K562 (cell line): ENCODE results near the gene CUX1. TPM values are rescaled to one million over a fixed set of nuclear protein-coding genes. Genes with fewer than 3 reads are reported as not detected.

Experiments
- ATAC-seq: fragments of 200-7000 bp; cut with Tn5 transposase; 3 replicates; pipeline ENCODE4 v1.9.1; 2020; ENCODE audit warnings: moderate library complexity
- BruUV-seq: library from RNA; stranded (reverse); fragments of 400-500 nt; replicated peaks from 2 replicates; lab custom pipeline; 2021; lab: Mats Ljungman, UMichigan
- CTCF ChIA-PET: fragments of 300-600 bp; formaldehyde crosslinking; extraction: SDS; loops from one replicate; lab custom pipeline; 2021; ENCODE audit warnings: low intra/inter-chr PET ratio; lab: Yijun Ruan, JAX
- POLR2A ChIA-PET: fragments of 300-600, 350-650 bp; sonication (Branson Sonifier 250); formaldehyde crosslinking; extraction: SDS; loops from one replicate; lab custom pipeline; 2021; ENCODE audit warnings: antibody characterized with exemption, inconsistent platforms; lab: Yijun Ruan, JAX
- DNase-seq, 4 experiments: peaks; one replicate each; pipeline versions ENCODE4 v3.0.0 to v3.0.0-alpha.2; 2011 to 2018; ENCODE audit warnings: low spot score in 3 of 4, mixed read lengths in 3 of 4; ENCODE audit errors: extremely low read depth in 1 of 4
- FAIRE-seq: peaks from 2 replicates; lab custom pipeline; 2011; peaks lifted over from hg19 to GRCh38; lab: Jason Lieb, UNC
- H2AFZ ChIP-seq: 2 replicates; pipeline ENCODE4 v1.6.0; 2011; ENCODE audit warnings: low read depth, low read length, control low read depth, inconsistent platforms
- H3K27ac ChIP-seq: fragments of 200-600 bp; 3 replicates; pipeline ENCODE4 v1.8.0; 2011; ENCODE audit warnings: low read depth, mild to moderate bottlenecking, control low read depth, inconsistent platforms, low read length, moderate library complexity, mixed read lengths; ENCODE audit errors: extremely low read depth
- H3K27me3 ChIP-seq, 2 experiments: fragments of 300-600 bp in 1 of 2; 2 replicates in 1 of 2; 3 replicates in 1 of 2; pipeline versions ENCODE4 v1.6.0 to v1.8.0; 2011; ENCODE audit warnings: inconsistent platforms in 2 of 2, low read length in 2 of 2, mild to moderate bottlenecking in 1 of 2, mixed read lengths in 1 of 2, moderate library complexity in 1 of 2; ENCODE audit not compliant: control insufficient read depth in 2 of 2, insufficient read depth in 2 of 2
- H3K36me3 ChIP-seq: fragments of 300-600 bp; 3 replicates; pipeline ENCODE4 v1.8.0; 2011; ENCODE audit warnings: mild to moderate bottlenecking, low read length, inconsistent platforms; ENCODE audit not compliant: control insufficient read depth, insufficient read depth
- H3K4me1 ChIP-seq, 2 experiments: fragments of 200-600 bp in 1 of 2; replicated peaks in 1 of 2; 2 replicates in 1 of 2; 3 replicates in 1 of 2; pipeline versions ENCODE4 v1.5.1 to v1.8.0; 2011; ENCODE audit warnings: inconsistent platforms in 2 of 2, low read length in 2 of 2, mild to moderate bottlenecking in 1 of 2, mixed read lengths in 1 of 2, moderate library complexity in 1 of 2; ENCODE audit not compliant: control insufficient read depth in 2 of 2, insufficient read depth in 2 of 2
- H3K4me2 ChIP-seq: 2 replicates; pipeline ENCODE4 v1.6.1; 2011; ENCODE audit warnings: low read length, control low read depth, inconsistent platforms, mixed read lengths; ENCODE audit not compliant: insufficient read depth
- H3K4me3 ChIP-seq: fragments of 200-600 bp; sonication (generic), shearing (Covaris generic); 2 replicates; pipeline ENCODE4 v1.5.1; 2016; ENCODE audit warnings: control low read depth, inconsistent platforms
- H3K79me2 ChIP-seq: fragments of 200-600 bp; 3 replicates; pipeline ENCODE4 v1.8.0; 2011; ENCODE audit warnings: low read length, inconsistent platforms; ENCODE audit not compliant: control insufficient read depth, insufficient read depth
- H3K9ac ChIP-seq, 2 experiments: 2 replicates each; pipeline versions ENCODE4 v1.6.0 to v1.6.1; 2011; ENCODE audit warnings: low read depth in 2 of 2, low read length in 2 of 2, control low read depth in 1 of 2, inconsistent platforms in 1 of 2, mild to moderate bottlenecking in 1 of 2, mixed read lengths in 1 of 2; ENCODE audit not compliant: insufficient read depth in 1 of 2
- H3K9me1 ChIP-seq: one replicate; pipeline ENCODE4 v1.6.0; 2011; ENCODE audit warnings: inconsistent platforms, mild to moderate bottlenecking, low read length, moderate library complexity; ENCODE audit not compliant: control insufficient read depth, insufficient read depth
- H3K9me3 ChIP-seq: replicated peaks from 2 replicates; pipeline ENCODE4 v1.5.1; 2011; ENCODE audit warnings: low read depth, low read length, inconsistent platforms; ENCODE audit not compliant: control insufficient read depth, insufficient read depth
- H4K20me1 ChIP-seq: replicated peaks from 2 replicates; pipeline ENCODE4 v1.6.1; 2011; ENCODE audit warnings: low read length, inconsistent platforms, mixed read lengths; ENCODE audit not compliant: control insufficient read depth, insufficient read depth
- ARHGAP35 ChIP-seq: fragments of 450-650 bp; IDR thresholded peaks from 2 replicates; pipeline ENCODE4 v1.6.1; 2018; ENCODE audit not compliant: partially characterized antibody
- CREM ChIP-seq: IDR thresholded peaks from 2 replicates; pipeline ENCODE4 v1.6.1; 2014; ENCODE audit warnings: antibody characterized with exemption, low read depth
- EZH2 ChIP-seq: IDR thresholded peaks from 2 replicates; pipeline ENCODE4 v1.6.1; 2012; ENCODE audit warnings: low read depth, mild to moderate bottlenecking, inconsistent platforms, low read length, borderline replicate concordance
- FOXA1 ChIP-seq: fragments of 450-650 bp; IDR thresholded peaks from 2 replicates; pipeline ENCODE4 v1.6.1; 2016; ENCODE audit warnings: mild to moderate bottlenecking, borderline replicate concordance
- KDM1A ChIP-seq, 2 experiments: fragments of 450-650 bp; IDR thresholded peaks; 2 replicates each; pipeline ENCODE4 v1.6.1; 2016; ENCODE audit warnings: mild to moderate bottlenecking in 2 of 2
- NCOA4 ChIP-seq: fragments of 450-650 bp; IDR thresholded peaks from 2 replicates; pipeline ENCODE4 v1.6.1; 2018; ENCODE audit warnings: mild to moderate bottlenecking; ENCODE audit not compliant: partially characterized antibody
- NCOR1 ChIP-seq: fragments of 450-650 bp; IDR thresholded peaks from 2 replicates; pipeline ENCODE4 v1.6.1; 2016; ENCODE audit warnings: mild to moderate bottlenecking, moderate library complexity
- SIRT6 ChIP-seq: IDR thresholded peaks from one replicate; pipeline ENCODE4 v1.6.1; 2012; ENCODE audit warnings: low read depth, mild to moderate bottlenecking, control low read depth, inconsistent platforms, low read length, moderate library complexity
- XRCC5 ChIP-seq: fragments of 200-400 bp; formaldehyde crosslinking; IDR thresholded peaks from 2 replicates; pipeline ENCODE4 v1.6.1; 2017; ENCODE audit warnings: low read depth, mild to moderate bottlenecking, low read length
- ZNF696 ChIP-seq: fragments of 250-450 bp; sonication (Bioruptor Pico); conservative IDR thresholded peaks from 2 replicates; pipeline ENCODE4 v1.4.0; 2020; ENCODE audit warnings: mild to moderate bottlenecking, moderate library complexity
- WGBS: fragments of 100-300 bp; shearing (Covaris generic); methylation state at CpG from one replicate; pipeline ENCODE4 v1.1.6; 2016; ENCODE audit warnings: low coverage, mixed read lengths; ENCODE audit not compliant: insufficient coverage; ENCODE audit errors: missing lambda C conversion rate; 5-methylcytosine and 5-hydroxymethylcytosine counted together
- in situ Hi-C: fragments of 300-500 bp; cut with MboI; formaldehyde crosslinking; loops from 4 replicates; pipeline ENCODE4 v1.15.0; 2018; ENCODE audit warnings: inconsistent platforms, mixed read lengths
- intact Hi-C: fragments of 100-400 bp; cut with micrococcal nuclease; formaldehyde crosslinking; loops from 2 replicates; pipeline ENCODE4 v1.14.2; 2022
- polyA plus RNA-seq, 8 experiments: library from polyadenylated mRNA; depleted of rRNA in 4 of 8; stranded (reverse) in 5 of 8; unstranded in 3 of 8; fragments of >200 nt; fragmentation: Nextera tagmentation in 2 of 8; fragmentation: Illumina TruSeq in 1 of 8; extraction: Ambion mirVana in 2 of 8; extraction: Trizol in 1 of 8; gene quantifications; 2 replicates each; pipeline versions ENCODE4 v1.2.1 to v1.2.3, GENCODE V29; 2011 to 2014; ENCODE audit warnings: inconsistent platforms in 1 of 8, missing spikeins in 1 of 8
- total RNA-seq, 7 experiments: library from RNA; depleted of rRNA in 6 of 7; stranded (reverse); fragments of >200 nt in 6 of 7; fragmentation: Illumina TruSeq in 2 of 7; extraction: Trizol in 2 of 7; gene quantifications; 2 replicates each; pipeline versions ENCODE4 v1.2.1 to v1.2.3, GENCODE V29; 2011 to 2021; ENCODE audit warnings: low replicate concordance in 1 of 7
- TF ChIP-seq, protein P1 (sequence below): fragments of 250-450 bp; sonication (Bioruptor Pico); IDR thresholded peaks from 2 replicates; pipeline ENCODE4 v1.9.0; 2021; ENCODE audit warnings: mild to moderate bottlenecking, inconsistent platforms
- TF ChIP-seq, protein P2 (sequence below), 2 experiments: fragments of 250-450 bp in 1 of 2; fragments of 450-650 bp in 1 of 2; sonication (Bioruptor Pico) in 1 of 2; IDR thresholded peaks; 2 replicates each; pipeline versions ENCODE4 v1.6.1 to v1.8.0; 2016 to 2021; ENCODE audit warnings: mild to moderate bottlenecking in 2 of 2, moderate library complexity in 2 of 2, missing compliant biosample characterization in 1 of 2, missing genetic modification characterization in 1 of 2
- TF ChIP-seq, protein P3 (sequence below): fragments of 250-450 bp; sonication (Bioruptor Pico); IDR thresholded peaks from 2 replicates; pipeline ENCODE4 v1.5.0; 2021
- TF ChIP-seq, protein P4 (sequence below): fragments of 250-450 bp; sonication (Bioruptor Pico); IDR thresholded peaks from 2 replicates; pipeline ENCODE4 v1.5.0; 2022; ENCODE audit warnings: mild to moderate bottlenecking
- TF ChIP-seq, protein P5 (sequence below): sonication (generic); formaldehyde crosslinking; IDR thresholded peaks from 2 replicates; pipeline ENCODE4 v1.8.0; 2022; ENCODE audit warnings: mild to moderate bottlenecking, missing genetic modification reagents, borderline replicate concordance

The CUX1 gene
- total and polyA plus RNA-seq, 9 of the 15 experiments (the other 6 are each of a cell fraction or from before 2014, with no cell fraction given): 3.6 to 55.3 (median 25.2) TPM

DNA sequence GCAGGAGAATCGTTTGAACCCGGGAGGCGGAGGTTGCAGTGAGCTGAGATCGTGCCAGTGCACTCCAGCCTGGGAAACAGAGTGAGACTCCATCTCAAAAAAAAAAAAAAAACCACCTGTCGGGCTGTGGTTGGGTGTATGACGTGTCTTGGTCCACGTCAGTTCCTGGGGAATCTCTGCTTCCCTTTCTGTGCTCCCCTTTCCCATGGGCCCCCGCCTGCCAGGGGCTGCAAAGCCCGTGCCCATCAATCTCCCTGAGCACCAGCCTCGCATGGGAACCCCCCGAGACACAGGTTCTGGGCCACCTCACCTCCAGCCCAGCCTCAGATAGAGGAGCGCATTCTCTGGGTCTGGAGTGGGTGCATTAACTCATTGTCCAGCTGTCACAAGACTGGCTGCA, 467.0 kb downstream of the CUX1 start:
- H3K4me3 ChIP-seq: no peak overlapping the region
- H2AFZ ChIP-seq: no peak overlapping the region
- no peaks in the 10 kb centered on the region for H3K9me3 ChIP-seq
- H3K36me3 ChIP-seq: no peaks in the 10 kb centered on the region
- no peak overlapping the region for H3K4me2 ChIP-seq
- H3K79me2 ChIP-seq: no peaks in the 10 kb centered on the region
- intact Hi-C loops (no loop called here), in situ Hi-C loops (loop anchor here (5.0 kb wide), 1 partner anchor 108 kb away; no protein-coding TSS in a partner anchor)
- FAIRE-seq (no peak), DNase-seq (no peak), ATAC-seq (no peak)
- no peaks in the 10 kb centered on the region for H3K9me1 ChIP-seq
- peaks cover 27% of the 10 kb centered on the region for H4K20me1 ChIP-seq
- CTCF ChIA-PET: no interaction called here
- POLR2A ChIA-PET: interaction anchor here (1.0 kb wide), 1 partner anchor 10 kb away, joined by 4 read pairs; no protein-coding TSS in a partner anchor
- H3K4me1 ChIP-seq: peaks cover 10 to 63% of the 10 kb centered on the region in 2 experiments; a peak in 4 of 5 replicates
- H3K9ac ChIP-seq: no peak overlapping the region
- BruUV-seq: no TSS peak
- 10% methylated on average over 12 of the region's 12 CpGs for whole genome bisulfite sequencing
- H3K27ac ChIP-seq: no peak overlapping the region
- H3K27me3 ChIP-seq: peaks cover 20 to 42% of the 10 kb centered on the region in 2 experiments; a peak in 4 of 5 replicates
- TF ChIP-seq ARHGAP35 (no peak), XRCC5 (no peak), FOXA1 (no peak), EZH2 (no peak), ZNF696 (CRISPR knock-in tag) (no peak), KDM1A (IDR thresholded peaks at IDR 0.05) (no peak), CREM (peak; percentile 56), NCOA4 (no peak), NCOR1 (no peak), SIRT6 (no peak)
- TF ChIP-seq, protein P1, sequence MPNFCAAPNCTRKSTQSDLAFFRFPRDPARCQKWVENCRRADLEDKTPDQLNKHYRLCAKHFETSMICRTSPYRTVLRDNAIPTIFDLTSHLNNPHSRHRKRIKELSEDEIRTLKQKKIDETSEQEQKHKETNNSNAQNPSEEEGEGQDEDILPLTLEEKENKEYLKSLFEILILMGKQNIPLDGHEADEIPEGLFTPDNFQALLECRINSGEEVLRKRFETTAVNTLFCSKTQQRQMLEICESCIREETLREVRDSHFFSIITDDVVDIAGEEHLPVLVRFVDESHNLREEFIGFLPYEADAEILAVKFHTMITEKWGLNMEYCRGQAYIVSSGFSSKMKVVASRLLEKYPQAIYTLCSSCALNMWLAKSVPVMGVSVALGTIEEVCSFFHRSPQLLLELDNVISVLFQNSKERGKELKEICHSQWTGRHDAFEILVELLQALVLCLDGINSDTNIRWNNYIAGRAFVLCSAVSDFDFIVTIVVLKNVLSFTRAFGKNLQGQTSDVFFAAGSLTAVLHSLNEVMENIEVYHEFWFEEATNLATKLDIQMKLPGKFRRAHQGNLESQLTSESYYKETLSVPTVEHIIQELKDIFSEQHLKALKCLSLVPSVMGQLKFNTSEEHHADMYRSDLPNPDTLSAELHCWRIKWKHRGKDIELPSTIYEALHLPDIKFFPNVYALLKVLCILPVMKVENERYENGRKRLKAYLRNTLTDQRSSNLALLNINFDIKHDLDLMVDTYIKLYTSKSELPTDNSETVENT (CRISPR knock-in tag): no peak
- TF ChIP-seq, protein P2, sequence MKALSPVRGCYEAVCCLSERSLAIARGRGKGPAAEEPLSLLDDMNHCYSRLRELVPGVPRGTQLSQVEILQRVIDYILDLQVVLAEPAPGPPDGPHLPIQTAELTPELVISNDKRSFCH (CRISPR knock-in tag; IDR thresholded peaks at IDR 0.05): no peak
- TF ChIP-seq, protein P2 (tag; IDR thresholded peaks at IDR 0.05): no peak
- TF ChIP-seq, protein P3, sequence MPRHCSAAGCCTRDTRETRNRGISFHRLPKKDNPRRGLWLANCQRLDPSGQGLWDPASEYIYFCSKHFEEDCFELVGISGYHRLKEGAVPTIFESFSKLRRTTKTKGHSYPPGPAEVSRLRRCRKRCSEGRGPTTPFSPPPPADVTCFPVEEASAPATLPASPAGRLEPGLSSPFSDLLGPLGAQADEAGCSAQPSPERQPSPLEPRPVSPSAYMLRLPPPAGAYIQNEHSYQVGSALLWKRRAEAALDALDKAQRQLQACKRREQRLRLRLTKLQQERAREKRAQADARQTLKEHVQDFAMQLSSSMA (CRISPR knock-in tag): no peak
- TF ChIP-seq, protein P4, sequence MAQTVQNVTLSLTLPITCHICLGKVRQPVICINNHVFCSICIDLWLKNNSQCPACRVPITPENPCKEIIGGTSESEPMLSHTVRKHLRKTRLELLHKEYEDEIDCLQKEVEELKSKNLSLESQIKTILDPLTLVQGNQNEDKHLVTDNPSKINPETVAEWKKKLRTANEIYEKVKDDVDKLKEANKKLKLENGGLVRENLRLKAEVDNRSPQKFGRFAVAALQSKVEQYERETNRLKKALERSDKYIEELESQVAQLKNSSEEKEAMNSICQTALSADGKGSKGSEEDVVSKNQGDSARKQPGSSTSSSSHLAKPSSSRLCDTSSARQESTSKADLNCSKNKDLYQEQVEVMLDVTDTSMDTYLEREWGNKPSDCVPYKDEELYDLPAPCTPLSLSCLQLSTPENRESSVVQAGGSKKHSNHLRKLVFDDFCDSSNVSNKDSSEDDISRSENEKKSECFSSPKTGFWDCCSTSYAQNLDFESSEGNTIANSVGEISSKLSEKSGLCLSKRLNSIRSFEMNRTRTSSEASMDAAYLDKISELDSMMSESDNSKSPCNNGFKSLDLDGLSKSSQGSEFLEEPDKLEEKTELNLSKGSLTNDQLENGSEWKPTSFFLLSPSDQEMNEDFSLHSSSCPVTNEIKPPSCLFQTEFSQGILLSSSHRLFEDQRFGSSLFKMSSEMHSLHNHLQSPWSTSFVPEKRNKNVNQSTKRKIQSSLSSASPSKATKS (CRISPR knock-in tag): no peak
- TF ChIP-seq, protein P5, sequence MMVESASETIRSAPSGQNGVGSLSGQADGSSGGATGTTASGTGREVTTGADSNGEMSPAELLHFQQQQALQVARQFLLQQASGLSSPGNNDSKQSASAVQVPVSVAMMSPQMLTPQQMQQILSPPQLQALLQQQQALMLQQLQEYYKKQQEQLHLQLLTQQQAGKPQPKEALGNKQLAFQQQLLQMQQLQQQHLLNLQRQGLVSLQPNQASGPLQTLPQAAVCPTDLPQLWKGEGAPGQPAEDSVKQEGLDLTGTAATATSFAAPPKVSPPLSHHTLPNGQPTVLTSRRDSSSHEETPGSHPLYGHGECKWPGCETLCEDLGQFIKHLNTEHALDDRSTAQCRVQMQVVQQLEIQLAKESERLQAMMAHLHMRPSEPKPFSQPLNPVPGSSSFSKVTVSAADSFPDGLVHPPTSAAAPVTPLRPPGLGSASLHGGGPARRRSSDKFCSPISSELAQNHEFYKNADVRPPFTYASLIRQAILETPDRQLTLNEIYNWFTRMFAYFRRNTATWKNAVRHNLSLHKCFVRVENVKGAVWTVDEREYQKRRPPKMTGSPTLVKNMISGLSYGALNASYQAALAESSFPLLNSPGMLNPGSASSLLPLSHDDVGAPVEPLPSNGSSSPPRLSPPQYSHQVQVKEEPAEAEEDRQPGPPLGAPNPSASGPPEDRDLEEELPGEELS (CRISPR knock-in tag): no peak
